GM21825 (cell line): Measurements from ENCODE around the gene MOB2.

Experiments
- ATAC-seq: cut with Tn5 transposase; IDR thresholded peaks from one replicate; pipeline ENCODE4 v1.9.1; 2021; ENCODE audit warnings: mild to moderate bottlenecking, moderate library complexity; ENCODE audit not compliant: unreplicated experiment

Gene MOB2

DNA sequence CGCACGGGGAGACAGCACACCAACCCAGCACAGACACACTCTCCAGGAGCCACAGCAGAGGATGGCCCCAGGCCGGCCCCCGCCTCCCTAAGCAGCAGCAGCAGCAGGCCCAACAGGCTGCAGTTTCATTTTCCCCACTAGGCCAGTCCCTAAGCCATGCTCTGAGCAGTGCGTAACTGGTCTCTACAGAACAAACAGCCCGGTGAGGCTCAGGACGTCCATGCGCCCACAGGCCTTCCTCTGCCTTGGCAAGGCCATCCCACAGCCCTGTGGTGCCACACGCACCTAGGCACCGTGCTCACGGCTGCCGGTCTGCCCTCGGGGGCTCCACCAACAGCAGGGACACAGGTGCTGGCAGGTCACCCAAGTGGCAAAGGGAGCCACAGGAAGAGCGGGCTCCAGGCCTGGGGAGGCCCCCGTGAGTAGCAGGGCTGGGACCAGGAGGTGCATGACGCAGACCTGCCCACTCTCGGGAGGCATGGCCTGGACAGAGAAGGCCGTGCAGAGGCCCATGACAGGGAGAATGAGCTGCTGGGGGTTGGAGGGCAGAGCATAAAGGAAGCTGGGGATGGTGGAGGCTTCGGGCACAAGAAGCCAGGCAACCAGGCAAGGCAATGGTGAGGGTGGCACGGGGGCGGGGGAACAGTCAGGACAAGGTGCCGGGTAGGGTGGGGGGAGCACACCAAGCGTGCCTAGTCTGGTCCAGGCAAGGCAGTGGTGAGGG, 1.4 kb upstream of the MOB2 start:
- no peak for ATAC-seq

DNA sequence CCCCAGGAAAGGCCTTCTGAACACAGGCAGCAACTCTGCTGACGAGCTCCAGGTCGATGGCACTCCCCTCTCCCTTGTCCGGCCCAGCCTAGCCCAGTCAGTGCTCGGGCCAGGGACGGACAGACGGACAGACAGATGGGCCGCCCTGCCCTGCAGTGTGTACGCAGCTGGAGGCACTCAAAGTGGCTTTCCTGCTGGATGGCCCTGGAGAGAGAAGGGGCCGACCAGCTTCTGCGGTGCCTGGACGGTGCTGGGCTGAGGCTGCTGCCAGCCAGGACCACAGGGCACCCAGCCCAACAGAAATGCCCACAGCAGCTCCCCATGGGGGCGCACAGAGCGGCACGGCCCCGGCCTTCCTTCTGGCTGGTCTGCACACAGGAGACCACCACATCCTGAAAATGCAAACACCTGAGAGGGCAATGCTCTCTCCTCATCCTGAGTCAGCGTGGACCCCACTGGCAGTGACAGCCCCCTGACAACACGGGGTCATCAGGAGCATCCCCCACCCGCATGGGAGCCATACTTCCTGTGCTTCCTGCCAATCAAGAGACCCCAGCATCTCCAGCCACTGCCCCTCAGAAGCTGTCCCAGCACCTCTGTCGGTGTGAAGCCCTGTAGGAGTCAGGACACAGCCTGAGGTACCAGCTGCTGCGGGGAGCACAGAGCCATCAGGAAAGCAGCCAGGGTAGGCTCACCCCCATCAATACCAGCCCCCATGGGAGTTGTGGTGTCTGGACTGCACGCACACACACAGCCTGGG, 692 bp upstream of the MOB2 start:
- ATAC-seq = no peak

DNA sequence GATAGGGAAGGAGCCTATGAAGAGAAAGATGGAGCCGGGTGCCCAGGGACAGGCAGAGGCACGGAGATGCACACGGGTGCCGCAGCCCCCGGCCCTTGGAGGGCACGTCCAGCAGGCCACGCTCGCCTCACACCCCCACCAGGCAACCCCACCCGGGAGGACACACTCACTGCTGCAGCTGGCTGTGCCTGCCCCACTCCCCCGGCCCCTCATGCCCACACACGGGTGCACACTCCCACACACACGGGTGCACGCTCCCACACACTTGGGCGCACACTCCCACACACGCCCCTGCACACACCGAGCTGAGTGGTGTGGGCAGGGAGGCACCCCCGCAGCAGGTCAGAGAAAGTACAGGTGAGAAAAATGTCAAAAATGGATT, 1.1 kb downstream of the MOB2 start:
- no peak for ATAC-seq

DNA sequence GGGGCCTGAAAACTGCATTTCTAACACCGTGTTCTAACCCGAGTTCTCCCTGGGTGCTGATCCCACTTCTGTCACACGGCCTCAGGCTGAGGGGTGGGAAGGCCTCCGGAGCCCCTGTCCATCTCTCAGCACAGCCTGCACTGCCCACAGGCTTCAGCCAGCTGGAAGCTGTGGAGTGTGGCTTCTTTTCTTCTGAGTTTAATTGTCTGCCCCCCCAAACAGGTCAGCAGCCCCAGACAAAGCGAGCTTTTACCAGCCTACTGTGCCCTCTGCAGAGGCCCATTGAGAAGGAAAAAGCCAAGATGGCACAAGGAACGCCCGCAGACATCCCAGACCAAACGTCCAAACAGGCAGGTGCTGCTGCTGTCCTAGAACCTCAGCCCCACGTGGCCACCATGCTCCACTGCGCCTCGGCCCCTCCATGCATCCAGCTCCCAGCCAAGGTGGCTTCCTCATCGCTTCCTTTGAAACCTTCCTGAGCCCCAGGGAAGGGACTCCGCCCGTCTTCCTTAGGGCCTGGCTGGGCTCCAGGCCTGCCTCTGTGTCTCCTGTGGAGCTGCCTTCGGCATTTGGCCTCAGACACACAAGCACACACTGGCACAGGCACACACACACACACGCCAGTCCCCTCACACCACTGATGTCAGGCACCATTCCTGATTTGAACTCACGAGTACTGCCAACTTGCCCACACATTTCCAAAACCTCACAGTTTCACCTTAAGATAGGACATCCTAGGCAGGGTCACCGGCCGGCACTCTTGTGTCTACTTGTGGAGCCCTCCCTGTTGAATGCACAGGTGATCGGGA, 1.7 kb downstream of the MOB2 start:
- no peak for ATAC-seq

DNA sequence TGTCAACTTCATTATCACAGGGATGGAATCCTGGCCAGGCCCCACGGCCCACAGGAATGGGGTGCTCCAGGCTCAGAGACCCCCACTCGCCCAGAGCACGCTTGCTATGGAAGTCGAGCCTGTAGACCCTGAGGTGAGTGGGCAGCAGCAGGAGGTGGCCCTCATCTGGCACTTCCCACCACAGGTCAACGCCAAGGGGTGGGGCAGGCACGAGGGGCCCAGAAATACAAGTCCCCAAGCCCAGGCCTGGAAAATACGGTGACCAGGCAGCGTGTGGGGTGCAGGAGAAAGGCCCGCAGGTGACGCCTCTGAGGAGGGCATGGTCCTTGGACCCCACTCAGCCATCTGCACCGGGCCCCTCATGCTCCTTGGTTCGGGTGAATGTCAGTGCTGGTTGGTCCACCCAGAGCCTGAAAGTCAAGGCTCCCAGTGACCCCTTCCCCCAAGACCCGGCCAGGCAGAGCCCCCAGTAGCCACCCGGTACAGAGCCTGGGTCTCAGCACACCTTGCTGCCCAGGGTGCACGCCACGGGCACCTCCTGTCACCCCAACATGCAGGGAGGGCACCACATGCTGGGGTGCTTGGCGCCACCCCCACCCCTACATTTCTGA, 2.4 kb downstream of the MOB2 start:
- ATAC-seq = no peak

DNA sequence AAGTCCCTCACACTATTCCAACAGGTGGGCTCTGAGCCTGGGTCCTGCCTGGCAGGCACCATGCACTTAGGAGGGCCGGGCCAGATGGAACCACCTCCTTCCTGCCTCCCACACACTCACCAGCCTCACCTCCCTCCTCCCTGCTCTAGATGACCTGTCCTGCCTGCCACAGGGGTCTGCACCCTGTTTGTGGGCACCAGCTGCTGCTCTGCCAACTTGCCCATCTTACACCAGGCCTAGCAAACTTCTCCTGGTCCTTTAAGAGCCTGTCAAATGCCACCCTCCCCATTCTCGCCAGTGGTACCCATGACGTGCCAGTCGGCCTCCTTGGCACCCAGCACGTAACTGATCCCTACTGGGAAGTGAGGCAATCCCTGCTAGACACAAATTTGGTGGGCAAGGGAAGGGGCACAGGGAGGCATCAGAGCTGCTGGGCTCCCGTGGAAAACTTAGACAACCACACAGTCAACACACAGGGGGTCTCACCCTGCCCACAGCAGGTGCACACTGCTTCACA, 3.1 kb downstream of the MOB2 start:
- ATAC-seq = no peak

DNA sequence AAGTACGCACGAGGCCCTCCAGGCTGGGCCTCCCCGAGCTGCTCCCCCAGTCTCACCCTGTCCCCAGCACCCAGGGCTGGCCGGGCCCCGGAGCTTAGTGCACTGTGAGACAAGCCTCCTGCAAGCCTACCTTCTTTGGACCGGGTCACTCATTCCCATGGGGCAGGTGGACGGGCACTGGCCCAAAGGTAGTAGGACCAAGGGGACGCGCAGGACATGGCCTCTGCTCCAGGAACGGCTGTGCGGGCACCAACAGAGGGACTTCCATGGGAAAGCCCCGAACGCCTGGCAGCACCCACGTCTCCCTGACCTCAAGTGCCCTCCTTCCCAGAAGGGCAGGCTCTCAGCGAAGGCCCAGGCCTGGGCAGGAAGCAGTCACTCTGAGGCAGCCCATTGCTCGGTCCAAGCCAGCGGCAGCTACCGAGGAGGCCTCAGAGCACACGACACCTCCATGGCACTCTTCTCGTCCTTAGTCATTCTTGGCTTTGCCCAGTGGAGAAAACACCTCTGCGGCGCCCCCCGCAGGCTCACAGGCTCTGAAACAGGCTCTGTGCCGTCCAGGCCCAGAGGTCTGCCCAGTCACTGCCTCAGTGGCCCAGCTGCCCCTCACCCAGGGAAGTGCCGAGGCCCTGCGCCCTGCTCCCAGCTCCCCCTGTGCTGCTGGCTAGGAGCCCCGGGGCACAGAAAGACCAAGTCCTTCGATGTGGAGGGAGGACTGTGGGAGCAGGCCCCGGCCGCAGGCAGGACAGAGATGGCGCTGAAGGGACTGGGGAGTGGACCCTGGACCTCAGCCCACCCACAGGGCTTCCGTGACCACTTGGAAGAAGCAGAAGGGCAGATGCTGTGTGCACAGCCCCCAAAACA, 3.8 kb downstream of the MOB2 start:
- no peak for ATAC-seq

DNA sequence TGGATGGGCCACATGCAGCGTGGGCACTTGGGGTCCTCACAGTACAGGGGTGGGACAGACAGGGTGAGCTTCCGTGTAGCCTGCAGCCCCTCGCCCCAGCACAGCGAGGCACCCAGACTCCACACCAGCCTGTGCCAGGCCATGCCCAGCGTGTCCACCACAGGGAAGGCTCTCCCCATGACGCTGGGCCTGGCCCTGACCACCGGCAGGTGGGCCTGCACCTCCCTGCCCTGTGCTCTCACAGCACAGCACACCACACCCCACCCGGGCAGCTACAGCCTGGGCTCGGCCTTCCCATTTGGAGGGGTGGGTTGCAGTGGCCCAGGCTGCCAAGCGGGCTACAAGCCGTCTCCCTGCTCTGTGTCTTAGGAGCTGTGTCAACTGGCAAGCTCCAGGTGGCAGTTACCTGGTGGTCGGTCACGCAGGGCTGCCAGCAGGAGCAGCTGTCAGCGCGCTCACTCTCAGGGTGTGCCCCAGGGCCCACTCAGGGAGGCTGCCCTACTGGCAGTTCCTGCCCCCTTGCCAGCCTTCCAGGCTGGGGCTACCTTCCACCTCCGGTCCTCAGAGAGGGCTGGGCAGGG, 4.6 kb downstream of the MOB2 start:
- ATAC-seq = no peak

DNA sequence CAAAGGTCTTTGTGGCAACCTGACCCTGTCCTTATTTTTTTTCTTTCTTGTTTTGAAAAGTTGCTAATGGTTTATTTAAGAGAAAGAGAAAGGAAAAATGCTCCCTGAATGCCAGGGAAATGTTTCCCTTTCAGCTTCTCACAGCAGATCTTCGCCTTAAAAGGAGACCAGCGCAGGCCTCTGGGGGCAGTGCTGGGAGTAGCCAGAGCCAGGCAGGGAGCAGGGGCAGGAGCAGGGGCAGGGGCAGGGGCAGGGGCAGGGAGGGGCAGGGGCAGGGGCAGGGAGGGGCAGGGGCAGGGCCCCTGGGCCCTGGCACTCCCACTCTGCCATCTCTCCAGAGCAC, 5.1 kb downstream of the MOB2 start:
- ATAC-seq = no peak

DNA sequence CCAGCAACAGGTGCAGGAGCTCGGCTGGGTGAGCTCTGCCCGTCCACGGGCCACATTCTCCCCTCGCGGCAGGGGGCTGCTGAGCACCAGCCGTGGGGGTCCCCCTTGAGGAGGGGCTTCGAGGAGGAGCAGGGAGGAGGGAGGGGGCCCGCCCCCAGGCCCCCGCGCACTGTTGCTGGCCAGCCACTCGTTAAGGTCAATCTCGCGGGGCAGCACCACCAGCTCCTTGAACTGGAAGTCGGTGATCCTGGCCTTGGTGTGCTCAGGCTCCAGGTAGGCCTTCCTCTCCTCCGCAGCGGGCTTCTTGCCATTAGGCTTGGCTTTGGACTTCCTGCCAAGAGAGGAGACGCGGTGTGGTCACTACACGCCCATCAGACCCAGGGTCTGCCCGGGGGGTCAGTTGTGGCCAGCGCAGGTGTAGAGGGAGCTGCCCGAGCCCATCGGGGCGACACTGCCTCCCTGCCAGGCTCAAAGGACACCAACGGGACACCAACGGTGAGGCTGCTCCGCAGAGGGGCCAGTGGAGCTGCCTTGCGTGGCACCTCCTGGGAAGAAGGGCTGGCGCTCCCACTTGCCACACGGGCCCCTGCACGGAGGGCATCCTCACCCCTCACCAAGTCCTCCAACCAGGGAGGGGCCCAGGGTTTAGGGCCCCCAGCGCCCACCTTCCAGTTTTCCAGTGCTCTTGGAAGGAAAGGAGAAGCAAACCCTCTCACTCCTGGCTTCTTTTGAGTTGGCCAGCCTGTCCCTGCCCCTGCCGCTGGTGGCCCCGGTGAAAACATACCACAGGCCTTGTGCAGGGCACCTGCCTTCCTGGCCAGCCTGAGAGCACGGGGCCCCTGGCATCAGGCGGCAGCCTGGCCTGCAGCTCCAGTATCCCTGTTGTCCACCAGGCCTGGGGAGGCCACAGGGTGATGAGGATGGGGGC, 5.8 kb downstream of the MOB2 start:
- ATAC-seq = no peak

DNA sequence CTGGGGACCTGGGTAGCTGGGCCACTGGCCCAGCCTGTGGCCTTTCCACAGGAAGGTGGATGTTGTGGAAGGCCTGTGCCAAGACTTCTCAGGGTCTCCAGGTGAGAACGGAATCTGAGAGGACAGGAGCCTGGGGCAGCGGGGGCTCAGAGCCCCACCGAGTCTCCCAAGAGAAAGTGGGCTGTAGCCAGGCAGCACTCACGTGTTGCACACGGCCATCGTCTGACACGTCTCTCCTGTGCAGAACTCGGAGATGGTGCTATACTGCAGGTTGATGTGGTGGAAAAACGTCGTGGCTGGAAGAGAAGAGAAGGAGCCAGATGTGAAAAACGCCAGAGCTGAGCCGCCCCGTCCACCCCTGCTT, 6.4 kb downstream of the MOB2 start:
- ATAC-seq = no peak

DNA sequence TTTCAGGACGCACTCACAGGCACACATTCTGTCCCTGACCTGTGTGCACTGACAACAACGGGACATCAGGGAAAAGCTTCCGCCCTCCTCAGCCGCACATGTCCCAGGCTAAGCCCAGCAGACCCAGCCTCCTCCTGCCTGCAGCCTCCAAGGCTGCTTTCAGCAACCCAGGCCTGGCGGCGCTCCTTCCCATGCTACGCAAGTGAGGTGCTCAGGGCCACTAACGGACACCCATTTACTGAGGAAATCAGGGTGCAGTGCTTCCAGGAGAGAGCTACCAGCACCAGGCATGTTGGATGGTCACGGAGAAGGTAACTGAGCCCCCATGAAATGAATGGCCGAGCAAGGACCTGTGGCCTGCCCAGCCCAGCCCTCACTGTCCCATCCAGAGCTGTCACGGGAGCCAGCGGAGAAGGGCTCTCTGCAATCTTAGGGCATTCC, 6.9 kb downstream of the MOB2 start:
- no peak for ATAC-seq

DNA sequence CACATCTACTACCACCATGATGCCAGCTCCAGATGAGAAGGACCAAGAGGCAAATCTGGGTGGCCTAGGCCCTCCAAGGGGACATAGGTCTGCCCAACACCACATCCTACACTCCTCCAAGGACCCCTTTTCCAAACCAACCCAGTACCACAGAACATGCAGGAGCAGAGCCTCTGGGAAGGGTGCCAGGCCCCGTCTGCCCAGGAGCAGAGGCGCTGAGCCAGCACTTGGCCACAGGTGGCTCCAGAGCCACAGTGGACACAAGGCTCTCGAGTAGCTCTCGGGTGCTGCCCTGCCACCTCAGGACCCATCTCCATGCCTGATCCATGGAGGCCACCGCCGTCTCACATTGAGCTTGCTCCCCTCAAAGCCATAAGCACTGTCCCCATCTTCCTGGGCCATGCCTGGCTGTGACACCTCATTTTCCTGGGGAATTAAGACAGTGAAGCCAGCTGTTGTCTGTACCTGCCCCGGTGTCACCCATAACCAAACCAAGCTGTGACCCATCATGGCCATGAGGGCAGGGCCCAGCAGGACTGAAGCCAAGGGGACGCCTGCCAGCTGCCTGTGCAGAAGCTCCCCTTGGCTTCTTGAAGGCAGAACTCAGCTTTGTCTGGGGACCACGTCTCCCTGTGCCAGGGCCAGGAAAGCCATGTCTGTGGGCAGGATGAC, 7.4 kb downstream of the MOB2 start:
- no peak for ATAC-seq

DNA sequence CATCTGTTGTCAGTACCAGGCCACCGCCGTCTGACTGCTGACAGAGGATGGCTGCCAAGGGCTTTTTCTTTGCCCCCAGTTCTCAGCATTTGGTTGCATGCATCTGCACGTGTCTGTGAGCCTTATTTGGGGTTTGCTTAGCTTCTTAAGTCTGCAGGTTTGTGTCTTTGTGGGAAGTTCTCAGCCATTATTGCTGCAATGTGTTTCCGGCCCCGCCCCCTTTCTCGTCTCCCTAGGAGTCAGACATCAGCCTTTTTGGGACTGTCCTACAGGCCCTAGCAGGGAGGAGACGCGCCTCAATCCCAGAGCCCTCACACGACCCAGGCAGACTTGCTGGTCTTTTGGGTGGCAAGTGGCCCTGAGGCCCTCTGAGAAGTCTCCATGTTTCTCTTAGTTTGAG, 8.0 kb downstream of the MOB2 start:
- no peak for ATAC-seq

DNA sequence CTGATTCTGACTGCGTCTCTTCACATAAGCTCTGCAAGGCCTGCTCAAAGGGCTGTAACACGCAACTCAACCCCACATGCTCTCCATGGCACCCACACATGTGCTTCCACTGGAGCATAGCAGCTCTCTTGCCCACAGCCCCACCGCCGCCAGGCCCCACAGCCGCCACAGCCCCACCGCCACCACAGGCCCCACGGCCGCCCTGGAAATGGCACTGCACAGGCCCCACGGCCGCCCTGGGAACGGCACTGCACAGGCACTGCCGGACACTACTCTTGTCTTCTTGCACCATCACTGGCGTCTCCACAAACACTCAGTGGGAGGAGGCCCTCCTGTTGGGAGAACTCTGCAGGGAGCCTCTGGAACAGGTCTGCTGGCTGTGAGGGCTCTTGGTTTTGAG, 8.6 kb downstream of the MOB2 start:
- ATAC-seq = no peak

DNA sequence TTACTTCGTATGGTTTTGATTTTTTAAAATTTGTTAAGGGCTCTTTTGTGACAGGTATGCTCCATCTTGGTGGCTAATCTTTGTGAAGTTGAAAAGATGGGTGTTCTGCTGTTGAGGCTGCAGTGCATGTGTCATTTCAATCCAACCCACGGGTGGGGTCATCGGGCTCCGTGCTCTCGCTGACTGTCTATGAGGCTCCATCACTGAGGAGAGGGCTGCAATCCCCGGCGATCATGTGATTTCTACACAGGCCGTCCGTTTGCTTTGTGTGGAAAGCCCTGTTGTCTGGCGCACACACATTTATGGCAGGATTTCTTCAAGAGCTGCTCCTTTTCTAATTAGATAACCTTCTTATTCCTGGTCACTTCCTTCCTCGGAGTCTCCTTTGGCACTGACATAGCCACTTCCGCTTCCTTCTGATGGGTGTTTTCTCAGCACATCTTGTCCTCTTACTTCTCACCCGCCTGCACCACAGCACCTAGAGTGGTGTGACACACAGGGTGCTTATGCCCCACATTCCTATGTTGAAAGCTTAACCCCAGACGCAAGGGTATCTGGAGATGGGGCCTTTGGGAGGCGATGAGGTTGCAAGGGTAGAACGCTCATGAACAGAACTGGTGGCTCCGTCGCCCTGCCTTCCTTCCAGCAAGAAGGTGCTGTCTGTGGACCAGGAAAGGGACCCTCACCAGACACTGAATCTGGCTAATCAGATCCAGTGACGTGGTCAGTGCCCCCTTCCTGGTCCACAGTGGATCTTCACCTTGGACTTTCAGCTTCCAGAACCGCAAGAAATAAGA, 9.4 kb downstream of the MOB2 start:
- ATAC-seq = no peak

DNA sequence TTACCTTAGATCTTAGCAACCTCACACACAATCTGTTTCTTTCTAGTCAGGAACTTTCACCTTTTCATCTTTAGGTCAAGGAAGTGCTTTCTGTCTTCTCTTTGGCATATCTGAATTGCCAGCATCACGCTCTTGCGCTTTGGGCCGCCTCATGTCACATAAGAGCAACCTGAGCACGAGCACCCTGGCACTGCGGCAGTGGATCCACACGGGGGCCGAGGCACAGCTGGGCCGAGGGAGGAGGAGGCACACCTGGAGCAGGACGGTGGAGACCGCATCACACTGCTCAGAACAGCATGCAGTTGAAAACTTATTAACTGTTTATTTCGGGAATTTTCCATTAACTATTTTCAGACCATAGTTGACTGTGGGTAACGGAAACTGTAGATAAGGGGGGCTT, 10.7 kb downstream of the MOB2 start:
- ATAC-seq = no peak

DNA sequence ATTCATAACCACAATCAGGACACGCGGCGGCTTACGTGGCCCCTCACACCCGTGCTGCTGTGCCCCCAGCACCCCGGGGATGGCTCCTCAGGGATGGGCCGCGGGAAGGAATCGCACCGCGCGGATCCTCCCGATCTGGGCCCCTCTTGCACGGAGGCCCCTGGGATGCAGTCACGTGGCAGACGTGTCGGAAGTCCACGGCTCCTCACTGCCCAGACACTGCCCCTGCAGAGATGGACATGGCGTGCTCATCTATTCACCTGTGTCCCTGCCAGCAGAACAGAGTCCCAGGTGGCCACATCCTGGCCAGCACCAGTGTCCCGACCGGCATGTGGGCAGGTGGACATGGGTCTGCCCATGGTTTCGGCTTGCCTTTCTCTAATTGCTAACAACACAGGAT, 12.8 kb downstream of the MOB2 start:
- ATAC-seq = no peak
